ES-I3 (cell line): ENCODE data around the gene ATP10B.

Experiments used
- H3K36me3 ChIP-seq: 2 replicates; pipeline ENCODE4 v1.6.1; 2013; ENCODE audit warnings: mild to moderate bottlenecking, low read length, control low read depth, moderate library complexity; ENCODE audit not compliant: insufficient read depth
- H3K4me1 ChIP-seq: 2 replicates; pipeline ENCODE4 v1.6.1; 2013; ENCODE audit warnings: mild to moderate bottlenecking, control low read depth, low read length; ENCODE audit not compliant: insufficient read depth
- H3K9ac ChIP-seq: 2 replicates; pipeline ENCODE4 v1.6.1; 2013; ENCODE audit warnings: low read depth, mild to moderate bottlenecking, low read length, moderate library complexity
- H3K9me3 ChIP-seq: 2 replicates; pipeline ENCODE4 v1.6.1; 2013; ENCODE audit warnings: mild to moderate bottlenecking, low read length, moderate library complexity; ENCODE audit not compliant: control insufficient read depth, insufficient read depth

ATP10B gene

GRCh38 chr5:160792732-160793529 is 59.1 kb downstream of the ATP10B start:
- H3K36me3 ChIP-seq, result no peaks in the 10 kb centered on the region
- H3K9ac ChIP-seq, result no peak overlapping the region
- H3K4me1 ChIP-seq, result no peaks in the 10 kb centered on the region
- no peaks in the 10 kb centered on the region for H3K9me3 ChIP-seq

- Histone ChIP-seq H3K4me1 (no peaks in the 10 kb centered on the region), H3K9me3 (no peaks in the 10 kb centered on the region), H3K9ac (no peak overlapping the region), H3K36me3 (no peaks in the 10 kb centered on the region)
Measured at GRCh38 chr5:160792281-160792680, 59.7 kb downstream of the ATP10B start.

GRCh38 chr5:160789219-160789859 is 62.7 kb downstream of the ATP10B start:
- Histone ChIP-seq H3K4me1 (no peaks in the 10 kb centered on the region; the same call in 1 of the 2 replicates), H3K9me3 (no peaks in the 10 kb centered on the region), H3K9ac (no peak overlapping the region), H3K36me3 (no peaks in the 10 kb centered on the region)

GRCh38 chr5:160788102-160788660 is 63.8 kb downstream of the ATP10B start:
- Histone ChIP-seq H3K9me3 (no peaks in the 10 kb centered on the region), H3K9ac (no peak overlapping the region), H3K4me1 (no peaks in the 10 kb centered on the region; the same call in 1 of the 2 replicates), H3K36me3 (no peaks in the 10 kb centered on the region)

GRCh38 chr5:160787240-160787639 is 64.8 kb downstream of the ATP10B start:
- H3K9me3 ChIP-seq, result no peaks in the 10 kb centered on the region
- H3K9ac ChIP-seq, result no peak overlapping the region
- no peaks in the 10 kb centered on the region; the same call in 1 of the 2 replicates for H3K4me1 ChIP-seq
- H3K36me3 ChIP-seq, result no peaks in the 10 kb centered on the region

- no peaks in the 10 kb centered on the region for H3K9me3 ChIP-seq
Measured at GRCh38 chr5:160774666-160775315, 77.2 kb downstream of the ATP10B start.

GRCh38 chr5:160773646-160774410 is 78.2 kb downstream of the ATP10B start:
- Histone ChIP-seq H3K9me3 (no peaks in the 10 kb centered on the region), H3K36me3 (no peaks in the 10 kb centered on the region), H3K4me1 (peaks cover 14% of the 10 kb centered on the region), H3K9ac (no peak overlapping the region)

More at GRCh38 chr5:160774666-160775315, 77.2 kb downstream of the ATP10B start:
- H3K4me1 ChIP-seq, result peaks cover 14% of the 10 kb centered on the region
- no peaks in the 10 kb centered on the region for H3K36me3 ChIP-seq
- H3K9ac ChIP-seq, result no peak overlapping the region

- no peaks in the 10 kb centered on the region for H3K36me3 ChIP-seq
- H3K4me1 ChIP-seq, result peaks cover 14% of the 10 kb centered on the region
- no peaks in the 10 kb centered on the region for H3K9me3 ChIP-seq
- H3K9ac ChIP-seq, result no peak overlapping the region
Measured at GRCh38 chr5:160772854-160773253, 79.2 kb downstream of the ATP10B start.

GRCh38 chr5:160770718-160771117 is 81.3 kb downstream of the ATP10B start:
- no peaks in the 10 kb centered on the region for H3K36me3 ChIP-seq
- H3K9ac ChIP-seq, result no peak overlapping the region
- peaks cover 14% of the 10 kb centered on the region for H3K4me1 ChIP-seq
- H3K9me3 ChIP-seq, result no peaks in the 10 kb centered on the region

GRCh38 chr5:160769301-160769700 is 82.7 kb downstream of the ATP10B start:
- no peaks in the 10 kb centered on the region for H3K9me3 ChIP-seq
- no peaks in the 10 kb centered on the region for H3K36me3 ChIP-seq
- peaks cover 8% of the 10 kb centered on the region for H3K4me1 ChIP-seq
- no peak overlapping the region for H3K9ac ChIP-seq

GRCh38 chr5:160767062-160767461 is 84.9 kb downstream of the ATP10B start:
- Histone ChIP-seq H3K4me1 (no peaks in the 10 kb centered on the region), H3K9ac (no peak overlapping the region), H3K9me3 (no peaks in the 10 kb centered on the region), H3K36me3 (no peaks in the 10 kb centered on the region)

- no peaks in the 10 kb centered on the region for H3K36me3 ChIP-seq
- no peaks in the 10 kb centered on the region for H3K9me3 ChIP-seq
- no peaks in the 10 kb centered on the region for H3K4me1 ChIP-seq
- no peak overlapping the region for H3K9ac ChIP-seq
Measured at GRCh38 chr5:160760008-160760407, 92.0 kb downstream of the ATP10B start.

- H3K36me3 ChIP-seq, result no peaks in the 10 kb centered on the region
- no peaks in the 10 kb centered on the region for H3K4me1 ChIP-seq
- no peak overlapping the region for H3K9ac ChIP-seq
- H3K9me3 ChIP-seq, result no peaks in the 10 kb centered on the region
Measured at GRCh38 chr5:160757194-160757593, 94.8 kb downstream of the ATP10B start.
